Uterus (tissue), 2 donors: ENCODE measurements around the gene TNFRSF25.

Source experiments
- POLR2A ChIP-seq, 2 donors: fragments of 450-650 bp; IDR thresholded peaks; one replicate each; pipeline ENCODE4 v1.6.1; 2016; ENCODE audit warnings: antibody characterized with exemption in 2 of 2, mild to moderate bottlenecking in 1 of 2, moderate library complexity in 1 of 2
- TF ChIP-seq, protein P1 (sequence below), 4 experiments: fragments of 200-600 bp in 2 of 4; fragments of 450-650 bp in 2 of 4; sonication (generic) in 2 of 4; IDR thresholded peaks; one replicate each; pipeline ENCODE4 v1.5.1; 2016 to 2019; ENCODE audit warnings: antibody characterized with exemption in 4 of 4, mild to moderate bottlenecking in 2 of 4, moderate library complexity in 1 of 4

DNA sequence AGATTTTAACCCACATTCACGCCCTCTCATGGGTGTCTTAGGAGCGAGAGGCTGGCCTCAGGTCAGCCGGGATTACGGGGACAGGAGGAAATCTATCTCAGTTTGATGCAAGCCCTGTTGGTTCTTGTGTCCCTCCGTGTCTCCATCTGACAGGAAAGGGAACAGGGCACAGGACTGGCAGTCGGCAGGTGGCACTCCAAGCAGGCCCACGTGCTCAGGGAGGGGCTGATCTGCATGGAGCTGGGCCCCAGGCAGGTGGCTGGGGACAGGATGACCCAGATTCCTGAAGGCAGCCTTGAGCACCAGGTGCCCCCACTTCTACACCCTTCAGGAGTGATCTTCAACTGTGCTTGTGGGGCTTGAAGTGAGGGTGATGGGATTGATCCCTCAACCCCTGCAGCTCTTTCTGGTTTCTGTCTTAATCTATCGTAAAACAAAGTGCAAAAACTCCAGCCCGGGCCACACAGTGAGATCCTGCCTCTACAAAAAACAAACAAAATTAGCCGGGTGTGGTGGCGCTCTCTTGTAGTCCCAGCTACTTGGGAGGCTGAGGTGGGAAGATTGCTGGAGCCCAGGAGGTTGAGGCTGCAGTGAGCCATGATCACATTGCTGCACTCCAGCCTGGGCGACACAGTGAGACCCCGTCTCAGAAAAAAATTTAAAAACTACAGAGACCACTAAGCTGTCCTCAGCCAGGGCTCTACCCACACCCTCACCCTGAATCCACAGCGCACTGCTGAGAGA, 17.2 kb upstream of the TNFRSF25 start:
- TF ChIP-seq POLR2A (IDR thresholded peaks at IDR 0.05), result no peak
- TF ChIP-seq, protein P1, sequence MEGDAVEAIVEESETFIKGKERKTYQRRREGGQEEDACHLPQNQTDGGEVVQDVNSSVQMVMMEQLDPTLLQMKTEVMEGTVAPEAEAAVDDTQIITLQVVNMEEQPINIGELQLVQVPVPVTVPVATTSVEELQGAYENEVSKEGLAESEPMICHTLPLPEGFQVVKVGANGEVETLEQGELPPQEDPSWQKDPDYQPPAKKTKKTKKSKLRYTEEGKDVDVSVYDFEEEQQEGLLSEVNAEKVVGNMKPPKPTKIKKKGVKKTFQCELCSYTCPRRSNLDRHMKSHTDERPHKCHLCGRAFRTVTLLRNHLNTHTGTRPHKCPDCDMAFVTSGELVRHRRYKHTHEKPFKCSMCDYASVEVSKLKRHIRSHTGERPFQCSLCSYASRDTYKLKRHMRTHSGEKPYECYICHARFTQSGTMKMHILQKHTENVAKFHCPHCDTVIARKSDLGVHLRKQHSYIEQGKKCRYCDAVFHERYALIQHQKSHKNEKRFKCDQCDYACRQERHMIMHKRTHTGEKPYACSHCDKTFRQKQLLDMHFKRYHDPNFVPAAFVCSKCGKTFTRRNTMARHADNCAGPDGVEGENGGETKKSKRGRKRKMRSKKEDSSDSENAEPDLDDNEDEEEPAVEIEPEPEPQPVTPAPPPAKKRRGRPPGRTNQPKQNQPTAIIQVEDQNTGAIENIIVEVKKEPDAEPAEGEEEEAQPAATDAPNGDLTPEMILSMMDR (IDR thresholded peaks at IDR 0.05), result no peak
